IMR-90 (cell line): Measurements from ENCODE around the gene TAF6L. TPM values are rescaled to one million over a fixed set of nuclear protein-coding genes. Genes with fewer than 3 reads are reported as not detected.
A peak's percentile ranks its signal among the peaks of the same experiment; 100 is the strongest.

Source experiments
- ATAC-seq: fragments of 200-7000 bp; cut with Tn5 transposase; 2 replicates; pipeline ENCODE4 v1.9.1; 2020; ENCODE audit warnings: low read depth, mild to moderate bottlenecking, moderate library complexity
- BruUV-seq: library from RNA; stranded (reverse); fragments of 400-500 nt; replicated peaks from 2 replicates; lab custom pipeline; 2021; lab: Mats Ljungman, UMichigan
- CTCF ChIA-PET: fragments of 300-600 bp; formaldehyde crosslinking; extraction: SDS; loops from one replicate; lab custom pipeline; 2021; ENCODE audit warnings: antibody characterized with exemption; lab: Yijun Ruan, JAX
- POLR2A ChIA-PET: fragments of 300-600 bp; sonication (Branson Sonifier 250); formaldehyde crosslinking; loops from one replicate; lab custom pipeline; 2022; ENCODE audit warnings: antibody characterized with exemption; ENCODE audit not compliant: unreplicated experiment; lab: Charles Lee
- DNase-seq: peaks from one replicate; pipeline ENCODE4 v3.0.0; 2013
- H2AFZ ChIP-seq: replicated peaks from 2 replicates; pipeline ENCODE3; 2013; ENCODE audit warnings: low read length, mild to moderate bottlenecking; ENCODE audit not compliant: poor library complexity
- H2AK5ac ChIP-seq: 2 replicates; pipeline ENCODE4 v1.6.1; 2013; ENCODE audit warnings: low read depth, low read length, inconsistent platforms
- H2AK9ac ChIP-seq: replicated peaks from 2 replicates; pipeline ENCODE3; 2013; ENCODE audit warnings: mild to moderate bottlenecking, low read depth, low read length, moderate library complexity; ENCODE audit not compliant: poor library complexity
- H2BK120ac ChIP-seq: 2 replicates; pipeline ENCODE4 v1.6.1; 2013; ENCODE audit warnings: low read depth, low read length, inconsistent platforms
- H2BK15ac ChIP-seq: 3 replicates; pipeline ENCODE4 v1.6.1; 2013; ENCODE audit warnings: low read depth, low read length, inconsistent platforms
- H2BK20ac ChIP-seq: 2 replicates; pipeline ENCODE4 v1.6.1; 2013; ENCODE audit warnings: low read depth, mild to moderate bottlenecking, inconsistent platforms, low read length, moderate library complexity
- H2BK5ac ChIP-seq: 2 replicates; pipeline ENCODE4 v1.6.1; 2013; ENCODE audit warnings: mild to moderate bottlenecking, low read depth, low read length, inconsistent platforms; ENCODE audit not compliant: poor library complexity, severe bottlenecking
- H3K14ac ChIP-seq: replicated peaks from 2 replicates; pipeline ENCODE4 v1.6.1; 2013; ENCODE audit warnings: low read depth, low read length, inconsistent platforms
- H3K18ac ChIP-seq: 2 replicates; pipeline ENCODE4 v1.6.1; 2013; ENCODE audit warnings: low read depth, low read length, control low read depth
- H3K23ac ChIP-seq: 2 replicates; pipeline ENCODE4 v1.6.1; 2013; ENCODE audit warnings: low read depth, low read length, inconsistent platforms
- H3K27ac ChIP-seq: 2 replicates; pipeline ENCODE4 v1.5.1; 2013; ENCODE audit warnings: mild to moderate bottlenecking, control low read depth, low read length; ENCODE audit not compliant: insufficient read depth
- H3K27me3 ChIP-seq: 2 replicates; pipeline ENCODE4 v1.6.1; 2013; ENCODE audit warnings: low read length; ENCODE audit not compliant: control insufficient read depth, insufficient read depth
- H3K36me3 ChIP-seq: 2 replicates; pipeline ENCODE4 v1.6.1; 2013; ENCODE audit warnings: low read length, mixed read lengths; ENCODE audit not compliant: control insufficient read depth, insufficient read depth
- H3K4ac ChIP-seq: 2 replicates; pipeline ENCODE4 v1.6.1; 2013; ENCODE audit warnings: low read depth, low read length, inconsistent platforms
- H3K4me1 ChIP-seq: 2 replicates; pipeline ENCODE4 v1.6.1; 2013; ENCODE audit warnings: low read length, mixed read lengths; ENCODE audit not compliant: control insufficient read depth, insufficient read depth
- H3K4me2 ChIP-seq: 2 replicates; pipeline ENCODE4 v1.6.1; 2013; ENCODE audit warnings: low read depth, mild to moderate bottlenecking, control low read depth, low read length, moderate library complexity
- H3K4me3 ChIP-seq: 2 replicates; pipeline ENCODE4 v1.5.1; 2013; ENCODE audit warnings: low read depth, mild to moderate bottlenecking, control low read depth, low read length, moderate library complexity; ENCODE audit not compliant: insufficient read depth
- H3K56ac ChIP-seq: 2 replicates; pipeline ENCODE4 v1.6.1; 2013; ENCODE audit warnings: low read length, inconsistent platforms; ENCODE audit not compliant: insufficient read depth; ENCODE audit errors: extremely low read depth
- H3K79me1 ChIP-seq, 2 experiments: 2 replicates each; pipeline ENCODE4 v1.6.1; 2013; ENCODE audit warnings: low read length in 2 of 2, inconsistent platforms in 1 of 2, low read depth in 1 of 2
- H3K9ac ChIP-seq: 2 replicates; pipeline ENCODE4 v1.6.1; 2013; ENCODE audit warnings: low read depth, low read length, control low read depth
- H3K9me1 ChIP-seq: 2 replicates; pipeline ENCODE4 v1.6.1; 2013; ENCODE audit warnings: low read length, inconsistent platforms; ENCODE audit not compliant: insufficient read depth
- H3K9me3 ChIP-seq: 2 replicates; pipeline ENCODE4 v1.6.1; 2013; ENCODE audit warnings: low read length; ENCODE audit not compliant: control insufficient read depth, insufficient read depth
- H4K20me1 ChIP-seq: 2 replicates; pipeline ENCODE4 v1.6.1; 2013; ENCODE audit warnings: low read length, inconsistent platforms; ENCODE audit not compliant: insufficient read depth
- H4K5ac ChIP-seq: 2 replicates; pipeline ENCODE4 v1.6.1; 2013; ENCODE audit warnings: mild to moderate bottlenecking, low read depth, low read length, control low read depth
- H4K8ac ChIP-seq, 2 experiments: 2 replicates each; pipeline ENCODE4 v1.6.1; 2013; ENCODE audit warnings: low read depth in 2 of 2, low read length in 2 of 2, control low read depth in 1 of 2, inconsistent platforms in 1 of 2
- H4K91ac ChIP-seq: 2 replicates; pipeline ENCODE4 v1.6.1; 2013; ENCODE audit warnings: low read depth, low read length, inconsistent platforms; ENCODE audit not compliant: insufficient read depth
- BHLHE40 ChIP-seq: fragments of 150-350 bp; IDR thresholded peaks from 2 replicates; pipeline ENCODE4 v1.6.1; 2016; ENCODE audit warnings: mild to moderate bottlenecking, low read depth, low read length
- CEBPB ChIP-seq: IDR thresholded peaks from 2 replicates; pipeline ENCODE4 v1.6.1; 2012; ENCODE audit warnings: low read depth, low read length, improper control_type of control experiment
- CTCF ChIP-seq: conservative IDR thresholded peaks from 2 replicates; pipeline ENCODE4 v1.5.1; 2012; ENCODE audit warnings: mild to moderate bottlenecking, low read depth, low read length, improper control_type of control experiment
- FOS ChIP-seq: fragments of 150-350 bp; IDR thresholded peaks from 2 replicates; pipeline ENCODE4 v1.6.1; 2016; ENCODE audit warnings: low read depth, low read length
- MAFK ChIP-seq: IDR thresholded peaks from 2 replicates; pipeline ENCODE4 v1.6.1; 2012; ENCODE audit warnings: low read depth, low read length, improper control_type of control experiment
- MAZ ChIP-seq: IDR thresholded peaks from 2 replicates; pipeline ENCODE4 v1.6.1; 2012; ENCODE audit warnings: low read depth, mild to moderate bottlenecking, low read length, improper control_type of control experiment, moderate library complexity, borderline replicate concordance
- MXI1 ChIP-seq: IDR thresholded peaks from 2 replicates; pipeline ENCODE4 v1.6.1; 2012; ENCODE audit warnings: low read depth, mild to moderate bottlenecking, low read length, moderate library complexity, borderline replicate concordance
- NFE2L2 ChIP-seq: fragments of 150-350 bp; IDR thresholded peaks from 2 replicates; pipeline ENCODE4 v1.6.1; 2016; ENCODE audit warnings: low read depth, mild to moderate bottlenecking, low read length
- POLR2A ChIP-seq: IDR thresholded peaks from 2 replicates; pipeline ENCODE4 v1.6.1; 2012; ENCODE audit warnings: mild to moderate bottlenecking, low read depth, low read length
- RAD21 ChIP-seq: IDR thresholded peaks from 2 replicates; pipeline ENCODE4 v1.6.1; 2012; ENCODE audit warnings: low read length, improper control_type of control experiment
- RCOR1 ChIP-seq: IDR thresholded peaks from 2 replicates; pipeline ENCODE4 v1.6.1; 2012; ENCODE audit warnings: mild to moderate bottlenecking, low read length, improper control_type of control experiment; ENCODE audit not compliant: insufficient replicate concordance
- RFX5 ChIP-seq: IDR thresholded peaks from 2 replicates; pipeline ENCODE4 v1.8.0; 2012; ENCODE audit warnings: low read depth, mild to moderate bottlenecking, low read length, moderate library complexity
- SMC3 ChIP-seq: fragments of 150-350 bp; IDR thresholded peaks from 2 replicates; pipeline ENCODE4 v1.6.1; 2016; ENCODE audit warnings: low read depth, mild to moderate bottlenecking, antibody characterized with exemption, low read length, moderate library complexity
- USF2 ChIP-seq: fragments of 150-350 bp; IDR thresholded peaks from 2 replicates; pipeline ENCODE4 v1.6.1; 2017; ENCODE audit warnings: mild to moderate bottlenecking, antibody characterized with exemption, low read length, low read depth
- WGBS, 2 experiments: methylation state at CpG; one replicate each; pipeline versions ENCODE4 v1.1.5 to v1.1.7; 2013; ENCODE audit warnings: missing lambda C conversion rate in 2 of 2; ENCODE audit not compliant: insufficient read length in 1 of 2; ENCODE audit errors: extremely low coverage in 2 of 2; 5-methylcytosine and 5-hydroxymethylcytosine counted together
- dilution Hi-C: fragments of 300-500 bp; cut with HindIII; formaldehyde crosslinking; loops from one replicate; pipeline ENCODE4 v1.14.3; 2018; ENCODE audit warnings: low sequenced_read_pairs; ENCODE audit not compliant: unreplicated experiment
- in situ Hi-C: fragments of 300-500 bp; cut with MboI; formaldehyde crosslinking; loops from 3 replicates; pipeline ENCODE4 v1.14.3; 2019; ENCODE audit warnings: low sequenced_read_pairs, inconsistent platforms, mixed read lengths
- intact Hi-C: fragments of 100-400 bp; cut with micrococcal nuclease; formaldehyde crosslinking; loops from 2 replicates; pipeline ENCODE4 v1.10.0; 2022
- polyA plus RNA-seq, 3 experiments: library from polyadenylated mRNA; depleted of rRNA; stranded (reverse); fragments of >200 nt; gene quantifications; 2 replicates each; pipeline ENCODE4 v1.2.3, GENCODE V29; 2012; ENCODE audit warnings: low replicate concordance in 1 of 3
- total RNA-seq: library from RNA; depleted of rRNA; stranded (reverse); fragments of >200 nt; gene quantifications from 2 replicates; pipeline ENCODE4 v1.2.3, GENCODE V29; 2012

Gene TAF6L
- total and polyA plus RNA-seq, 2 of the 4 experiments (the other 2 are of a cell fraction) = 9.5 to 13.5 TPM

DNA sequence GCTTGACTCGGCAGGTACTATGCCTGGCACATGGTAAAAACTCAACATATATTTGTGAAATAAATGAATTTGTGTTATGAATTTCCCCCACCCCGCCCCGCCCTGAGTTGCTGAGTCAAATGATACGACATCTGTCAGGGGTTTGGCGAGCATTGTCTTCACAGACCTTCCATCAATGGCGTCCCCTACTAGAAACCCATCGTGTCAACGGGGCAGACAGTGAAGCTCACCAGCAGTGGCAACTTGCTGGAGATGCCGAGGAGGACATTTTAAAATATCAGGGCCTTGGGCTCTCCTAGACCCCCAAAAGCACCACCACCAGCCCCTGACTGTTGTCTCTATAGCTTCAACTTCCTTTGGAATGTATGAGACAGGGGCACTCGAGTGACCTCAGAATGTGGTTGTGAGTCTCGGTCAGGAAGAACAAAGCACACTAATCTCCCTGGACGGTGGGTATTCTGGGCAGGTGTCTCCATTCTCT is 34.8 kb downstream of the TAF6L start:
- H3K36me3 ChIP-seq = peaks cover 23% of the 10 kb centered on the region
- H3K4me2 ChIP-seq = peak overlapping the region; percentile 91
- peak overlapping the region; percentile 58 for H4K5ac ChIP-seq
- intact Hi-C loops = loop anchor here (2.0 kb wide), 1 partner anchor 15 kb away; no protein-coding TSS in a partner anchor
- H2BK5ac ChIP-seq = peak overlapping the region; percentile 86
- peak overlapping the region; percentile 71 for H4K91ac ChIP-seq
- ChIA-PET CTCF (interaction anchor here (0.6 to 1.5 kb wide), 3 partner anchors 11 to 90 kb away, joined by 3 to 4 read pairs (median 3); partner anchors contain the start of gene TMEM179B), POLR2A (interaction anchor here (0.5 to 2.0 kb wide), 5 partner anchors 10 to 35 kb away, joined by 3 to 10 read pairs (median 3); partner anchors contain the start of gene STX5)
- H2AFZ ChIP-seq = peak overlapping the region; percentile 99
- peak overlapping the region; percentile 91 for H3K4ac ChIP-seq
- no peak overlapping the region; the same call in 1 of the 2 replicates for H3K18ac ChIP-seq
- H4K8ac ChIP-seq = peak overlapping the region; percentile 59 to 91; a peak in 3 of 4 replicates
- peak overlapping the region; percentile 82; the same call in 1 of the 2 replicates for H3K4me3 ChIP-seq
- H3K9me3 ChIP-seq = no peaks in the 10 kb centered on the region
- H2AK5ac ChIP-seq = peak overlapping the region; percentile 91
- DNase-seq (no peak), ATAC-seq (no peak)
- H3K4me1 ChIP-seq = peaks cover 26% of the 10 kb centered on the region
- H3K56ac ChIP-seq = peak overlapping the region; percentile 48; the same call in 1 of the 2 replicates
- in situ Hi-C loops = no loop called here
- 0 out of 2 replicates have a peak overlapping the region, but pooled peaks have one; percentile 8 for H2BK20ac ChIP-seq
- H3K9me1 ChIP-seq = peaks cover 26% of the 10 kb centered on the region
- H3K14ac ChIP-seq = peak overlapping the region; percentile 97
- peak overlapping the region; percentile 71 for H3K27ac ChIP-seq
- H3K23ac ChIP-seq = peak overlapping the region; percentile 93
- H4K20me1 ChIP-seq = peaks cover 18% of the 10 kb centered on the region
- H2BK15ac ChIP-seq = peak overlapping the region; percentile 64; the same call in 1 of the 3 replicates
- peak overlapping the region; percentile 99 for H2AK9ac ChIP-seq
- no peaks in the 10 kb centered on the region for H3K27me3 ChIP-seq
- H2BK120ac ChIP-seq = peak overlapping the region; percentile 78
- BruUV-seq = no TSS peak
- dilution Hi-C loops = no loop called here
- WGBS, 2 experiments = 20% methylated on average over 5 of the region's 12 CpGs; no CpG with 5 or more reads in 1 of the 2 experiments
- H3K79me1 ChIP-seq = peaks cover 21 to 55% of the 10 kb centered on the region in 2 experiments
- peak overlapping the region; percentile 75; the same call in 1 of the 2 replicates for H3K9ac ChIP-seq
- TF ChIP-seq USF2 (no peak), MAZ (no peak), SMC3 (no peak), RAD21 (no peak), BHLHE40 (no peak), POLR2A (no peak), RFX5 (no peak), MXI1 (no peak), MAFK (no peak), CEBPB (no peak), NFE2L2 (no peak), FOS (no peak), CTCF (no peak), RCOR1 (no peak)
